Common myeloid progenitor, CD34-positive (primary cell): ENCODE data around the gene MEIOB.

Experiments
- CTCF ChIA-PET: fragments of 350-600 bp; sonication (Branson Sonifier 250); formaldehyde crosslinking; loops from one replicate; lab custom pipeline; 2021; ENCODE audit warnings: antibody characterized with exemption; lab: Charles Lee
- POLR2A ChIA-PET: fragments of 350-600 bp; sonication (Branson Sonifier 250); formaldehyde crosslinking; loops from one replicate; lab custom pipeline; 2021; ENCODE audit warnings: antibody characterized with exemption; lab: Charles Lee
- DNase-seq, 3 donors: peaks; one replicate each; pipeline versions ENCODE4 v3.0.0 to v3.0.0-alpha.2; 2013
- H3K27ac ChIP-seq, 2 experiments: 1 replicate in 1 of 2; 2 replicates in 1 of 2; pipeline ENCODE4 v1.7.0; 2013; ENCODE audit warnings: inconsistent platforms in 2 of 2, low read length in 2 of 2, mild to moderate bottlenecking in 2 of 2, low read depth in 1 of 2, moderate library complexity in 1 of 2; ENCODE audit not compliant: severe bottlenecking in 2 of 2, insufficient read depth in 1 of 2, poor library complexity in 1 of 2
- H3K27me3 ChIP-seq, 5 experiments: replicated peaks in 2 of 5; 1 replicate in 3 of 5; 2 replicates in 2 of 5; pipeline versions ENCODE4 v1.6.1 to v1.7.0; 2013; ENCODE audit warnings: low read length in 4 of 5, mild to moderate bottlenecking in 2 of 5, moderate library complexity in 2 of 5, inconsistent platforms in 1 of 5; ENCODE audit not compliant: insufficient read depth in 5 of 5, control insufficient read depth in 4 of 5
- H3K36me3 ChIP-seq, 4 experiments: 1 replicate in 2 of 4; 2 replicates in 2 of 4; pipeline versions ENCODE4 v1.6.1 to v1.7.0; 2013; ENCODE audit warnings: low read length in 3 of 4, control low read depth in 1 of 4, mild to moderate bottlenecking in 1 of 4; ENCODE audit not compliant: control insufficient read depth in 4 of 4, insufficient read depth in 4 of 4
- H3K4me1 ChIP-seq, 4 experiments: 1 replicate in 3 of 4; 2 replicates in 1 of 4; pipeline versions ENCODE4 v1.6.1 to v1.7.1; 2013; ENCODE audit warnings: low read length in 3 of 4, mild to moderate bottlenecking in 3 of 4, control low read depth in 1 of 4, inconsistent platforms in 1 of 4, moderate library complexity in 1 of 4; ENCODE audit not compliant: control insufficient read depth in 4 of 4, insufficient read depth in 4 of 4; ENCODE audit errors: control extremely low read depth in 1 of 4
- H3K4me3 ChIP-seq, 7 experiments: 1 replicate in 4 of 7; 2 replicates in 3 of 7; pipeline versions ENCODE4 v1.5.1 to v1.7.0; 2013; ENCODE audit warnings: mild to moderate bottlenecking in 7 of 7, low read length in 6 of 7, moderate library complexity in 6 of 7, inconsistent platforms in 2 of 7, low read depth in 2 of 7, control low read depth in 1 of 7; ENCODE audit not compliant: insufficient read depth in 4 of 7, control insufficient read depth in 1 of 7; ENCODE audit errors: extremely low read depth in 1 of 7
- H3K9me3 ChIP-seq, 5 experiments: 1 replicate in 4 of 5; 2 replicates in 1 of 5; pipeline versions ENCODE4 v1.6.1 to v1.7.1; 2013; ENCODE audit warnings: low read length in 4 of 5, mild to moderate bottlenecking in 2 of 5, inconsistent platforms in 1 of 5, low read depth in 1 of 5, moderate library complexity in 1 of 5; ENCODE audit not compliant: control insufficient read depth in 4 of 5, insufficient read depth in 2 of 5; ENCODE audit errors: control extremely low read depth in 1 of 5
- WGBS: methylation state at CpG from one replicate; pipeline ENCODE4 v1.1.5; 2013; ENCODE audit not compliant: insufficient coverage; 5-methylcytosine and 5-hydroxymethylcytosine counted together

MEIOB gene

GRCh38 chr16:1788708-1789100 lies 83.3 kb downstream of the MEIOB start:
- WGBS: 88% methylated on average over 19 of the region's 19 CpGs
- Histone ChIP-seq H3K4me1 (peaks cover 0 to 7% (median 5%) of the 10 kb centered on the region in 4 experiments), H3K27me3 (no peaks in the 10 kb centered on the region), H3K27ac (no peak overlapping the region), H3K36me3 (peaks cover 0 to 64% (median 38%) of the 10 kb centered on the region in 4 experiments), H3K4me3 (no peak overlapping the region), H3K9me3 (no peaks in the 10 kb centered on the region)
- ChIA-PET POLR2A (no interaction called here), CTCF (no interaction called here)
- no peak for DNase-seq

DNA sequence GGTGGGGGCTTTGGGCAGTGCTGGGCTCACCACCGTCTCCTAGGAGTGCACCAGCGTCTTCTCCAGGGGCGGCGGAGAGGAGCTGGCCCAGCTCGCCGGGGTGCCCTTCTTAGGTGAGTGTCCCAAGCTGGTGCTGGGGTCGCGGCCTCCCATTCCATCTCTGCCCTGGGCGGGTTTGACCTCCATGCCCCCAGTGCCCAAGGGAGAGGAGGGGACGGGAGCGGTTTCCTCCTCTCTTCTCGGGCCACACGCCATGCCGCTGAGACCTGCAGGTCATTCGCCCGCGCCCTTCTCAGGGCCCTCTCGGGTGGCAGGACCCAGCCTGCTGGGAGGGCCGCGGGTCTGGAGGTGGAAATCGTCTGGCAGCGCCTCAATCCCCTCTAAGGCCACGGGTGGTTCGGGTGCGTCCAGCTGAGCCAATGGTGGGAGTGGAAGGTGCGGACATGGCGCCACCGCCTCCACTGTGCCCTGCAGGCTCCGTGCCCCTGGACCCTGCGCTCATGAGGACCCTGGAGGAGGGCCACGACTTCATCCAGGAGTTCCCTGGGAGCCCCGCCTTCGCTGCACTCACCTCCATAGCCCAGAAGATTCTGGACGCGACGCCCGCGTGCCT lies 83.8 kb downstream of the MEIOB start:
- POLR2A ChIA-PET: no interaction called here
- peaks cover 0 to 10% (median 9%) of the 10 kb centered on the region in 4 experiments for H3K4me1 ChIP-seq
- peaks cover 0 to 64% (median 38%) of the 10 kb centered on the region in 4 experiments for H3K36me3 ChIP-seq
- H3K4me3 ChIP-seq: no peak overlapping the region
- H3K9me3 ChIP-seq: no peaks in the 10 kb centered on the region
- CTCF ChIA-PET: no interaction called here
- DNase-seq: no peak
- no peaks in the 10 kb centered on the region for H3K27me3 ChIP-seq
- no peak overlapping the region for H3K27ac ChIP-seq
- WGBS: 95% methylated on average over 25 of the region's 38 CpGs

- ChIA-PET CTCF (no interaction called here), POLR2A (no interaction called here)
- Histone ChIP-seq H3K27me3 (no peaks in the 10 kb centered on the region), H3K4me1 (peaks cover 0 to 10% (median 9%) of the 10 kb centered on the region in 4 experiments), H3K4me3 (no peak overlapping the region), H3K9me3 (no peaks in the 10 kb centered on the region), H3K27ac (no peak overlapping the region), H3K36me3 (peaks cover 0 to 64% (median 38%) of the 10 kb centered on the region in 4 experiments)
- 98% methylated on average over 44 of the region's 44 CpGs for WGBS
- no peak for DNase-seq
Observed at GRCh38 chr16:1787322-1788094, 84.5 kb downstream of the MEIOB start.

GRCh38 chr16:1787056-1787321 lies 85.0 kb downstream of the MEIOB start:
- WGBS: 97% methylated on average over 6 of the region's 6 CpGs
- Histone ChIP-seq H3K27me3 (no peaks in the 10 kb centered on the region), H3K27ac (no peak overlapping the region), H3K4me3 (no peak overlapping the region), H3K4me1 (peaks cover 0 to 10% (median 9%) of the 10 kb centered on the region in 4 experiments), H3K9me3 (no peaks in the 10 kb centered on the region), H3K36me3 (peaks cover 0 to 62% (median 36%) of the 10 kb centered on the region in 4 experiments)
- POLR2A ChIA-PET: no interaction called here
- no peak for DNase-seq
- CTCF ChIA-PET: no interaction called here

GRCh38 chr16:1786242-1787055 lies 85.5 kb downstream of the MEIOB start:
- Histone ChIP-seq H3K27ac (no peak overlapping the region), H3K36me3 (peaks cover 0 to 57% (median 34%) of the 10 kb centered on the region in 4 experiments), H3K9me3 (no peaks in the 10 kb centered on the region), H3K4me3 (no peak overlapping the region), H3K27me3 (no peaks in the 10 kb centered on the region), H3K4me1 (peaks cover 0 to 15% (median 14%) of the 10 kb centered on the region in 4 experiments)
- POLR2A ChIA-PET: no interaction called here
- DNase-seq: no peak
- WGBS: 95% methylated on average over 50 of the region's 51 CpGs
- CTCF ChIA-PET: no interaction called here

- 88% methylated on average over 10 of the region's 14 CpGs for WGBS
- H3K27me3 ChIP-seq: no peaks in the 10 kb centered on the region
- no peaks in the 10 kb centered on the region for H3K9me3 ChIP-seq
- ChIA-PET POLR2A (no interaction called here), CTCF (no interaction called here)
- H3K27ac ChIP-seq: no peak overlapping the region
- DNase-seq: no peak
- H3K4me3 ChIP-seq: no peak overlapping the region
- peaks cover 0 to 22% (median 21%) of the 10 kb centered on the region in 4 experiments for H3K4me1 ChIP-seq
- H3K36me3 ChIP-seq: peaks cover 0 to 53% (median 34%) of the 10 kb centered on the region in 4 experiments
Observed at GRCh38 chr16:1785846-1786170, 86.2 kb downstream of the MEIOB start.
